HL-60 (cell line): ENCODE data around the gene WDFY2.

Experiments
- DNase-seq, 2 experiments: peaks; one replicate each; pipeline ENCODE4 v3.0.0-alpha.2; 2010 to 2020; ENCODE audit warnings: low read depth in 1 of 2, low spot score in 1 of 2
- H3K27ac ChIP-seq: fragments of 250-450 bp; sonication (Bioruptor Pico); replicated peaks from 2 replicates; pipeline ENCODE4 v1.5.1; 2020; ENCODE audit warnings: mild to moderate bottlenecking, moderate library complexity
- H3K27me3 ChIP-seq: fragments of 250-450 bp; sonication (Bioruptor Pico); 2 replicates; pipeline ENCODE4 v1.5.1; 2021; ENCODE audit warnings: mild to moderate bottlenecking, moderate library complexity; ENCODE audit not compliant: insufficient read depth, poor library complexity, severe bottlenecking
- H3K4me3 ChIP-seq: replicated peaks from 2 replicates; pipeline ENCODE4 v1.5.1; 2011; ENCODE audit warnings: mild to moderate bottlenecking, control low read depth, low read length; ENCODE audit not compliant: insufficient read depth
- CTCF ChIP-seq: IDR thresholded peaks from one replicate; pipeline ENCODE4 v1.5.1; 2011; ENCODE audit warnings: low read length, control low read depth, inconsistent platforms; ENCODE audit not compliant: insufficient read depth
- GABPA ChIP-seq: IDR thresholded peaks from 2 replicates; pipeline ENCODE4 v1.6.1; 2012; ENCODE audit warnings: low read depth
- POLR2AphosphoS5 ChIP-seq: IDR thresholded peaks from 2 replicates; pipeline ENCODE4 v1.6.1; 2012; ENCODE audit warnings: low read depth
- REST ChIP-seq: IDR thresholded peaks from 2 replicates; pipeline ENCODE4 v1.6.1; 2012; ENCODE audit warnings: low read depth; ENCODE audit not compliant: insufficient replicate concordance
- SPI1 ChIP-seq: IDR thresholded peaks from 2 replicates; pipeline ENCODE4 v1.6.1; 2012; ENCODE audit warnings: low read depth, mild to moderate bottlenecking, borderline replicate concordance

The WDFY2 gene

GRCh38 chr13:51668580-51669195 is 84.4 kb downstream of the WDFY2 start:
- no peak for DNase-seq
- H3K27me3 ChIP-seq = no peaks in the 10 kb centered on the region
- H3K27ac ChIP-seq = no peak overlapping the region
- H3K4me3 ChIP-seq = no peak overlapping the region
- TF ChIP-seq CTCF (no peak), REST (no peak), SPI1 (no peak), GABPA (no peak), POLR2AphosphoS5 (no peak)

- no peak for DNase-seq
- TF ChIP-seq SPI1 = no peak
- TF ChIP-seq CTCF = no peak
- no peak for TF ChIP-seq REST
- TF ChIP-seq GABPA = no peak
- no peak for TF ChIP-seq POLR2AphosphoS5
- Histone ChIP-seq H3K27ac (no peak overlapping the region), H3K27me3 (no peaks in the 10 kb centered on the region), H3K4me3 (no peak overlapping the region)
Measured at GRCh38 chr13:51673165-51673564, 88.9 kb downstream of the WDFY2 start.

GRCh38 chr13:51674276-51674675 is 90.0 kb downstream of the WDFY2 start:
- TF ChIP-seq GABPA (no peak), SPI1 (no peak), REST (no peak), POLR2AphosphoS5 (no peak), CTCF (no peak)
- H3K27me3 ChIP-seq = no peaks in the 10 kb centered on the region
- no peak overlapping the region for H3K4me3 ChIP-seq
- H3K27ac ChIP-seq = no peak overlapping the region
- no peak for DNase-seq
